ENCODE measurements around the gene IFNAR2.
"Not testable (repeated sequence)": the region's sequence is repeated elsewhere in the genome, so short reads cannot be mapped to it uniquely, and the experiment has no call there.

Gene IFNAR2

DNA sequence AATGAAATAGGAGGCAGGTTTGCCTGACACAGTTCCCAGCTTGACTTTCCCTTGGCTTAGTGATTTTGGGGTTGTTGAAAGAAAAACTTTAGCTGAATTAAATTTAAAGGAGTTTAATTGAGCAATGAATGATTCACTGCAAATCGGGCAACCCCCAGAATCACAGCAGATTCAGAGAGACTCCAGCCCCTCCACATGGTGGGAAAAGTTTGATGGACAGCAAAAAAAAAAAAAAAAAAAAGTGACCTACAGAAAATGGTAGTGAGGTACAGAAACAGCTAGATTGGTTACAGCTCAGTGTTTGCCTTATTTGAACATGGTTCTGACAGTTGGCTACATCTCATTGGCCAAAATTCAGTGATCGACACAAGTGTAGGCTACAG lies 12.6 kb upstream of the IFNAR2 start:
- DNase-seq (ENCODE audit: low read depth) = no peak

DNA sequence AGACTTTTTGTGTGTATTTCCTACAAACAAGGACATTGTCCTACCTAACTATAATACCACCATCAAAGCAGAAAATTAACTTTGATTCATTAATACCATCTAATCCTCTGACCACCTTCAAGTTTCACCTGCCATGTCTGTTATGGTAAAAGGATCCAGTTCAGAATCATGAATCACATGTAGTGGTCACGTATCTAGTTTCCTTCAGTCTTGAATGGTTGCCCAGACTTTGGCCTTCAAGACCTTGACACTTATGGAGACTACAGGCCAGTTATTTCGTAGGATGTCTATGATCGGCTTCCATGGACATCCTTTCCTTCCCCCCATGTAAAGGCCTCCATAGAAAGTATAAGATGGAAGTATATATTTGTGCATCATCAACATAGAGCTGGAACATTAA lies 10.4 kb upstream of the IFNAR2 start:
- DNase-seq (ENCODE audit: low read depth) = no peak

DNA sequence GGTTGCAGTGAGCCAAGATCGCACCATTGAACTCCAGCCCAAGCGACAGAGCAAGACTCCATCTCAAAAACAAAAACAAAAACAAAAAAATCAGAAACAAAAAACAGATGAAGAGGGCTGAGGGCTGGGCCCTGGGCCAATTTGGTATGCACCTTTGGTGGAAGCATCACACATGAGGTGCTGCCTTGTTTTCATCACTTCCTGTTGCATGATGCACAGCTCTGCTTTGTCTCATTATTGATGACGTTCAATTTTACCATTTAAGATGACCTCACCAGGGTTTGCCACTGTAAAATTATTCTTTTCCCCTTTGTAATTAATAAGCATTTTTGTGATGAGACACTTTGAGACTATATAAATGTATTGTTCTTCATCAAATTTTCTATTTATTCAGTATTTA lies 9.8 kb upstream of the IFNAR2 start:
- no peak for DNase-seq (ENCODE audit: low read depth)

DNA sequence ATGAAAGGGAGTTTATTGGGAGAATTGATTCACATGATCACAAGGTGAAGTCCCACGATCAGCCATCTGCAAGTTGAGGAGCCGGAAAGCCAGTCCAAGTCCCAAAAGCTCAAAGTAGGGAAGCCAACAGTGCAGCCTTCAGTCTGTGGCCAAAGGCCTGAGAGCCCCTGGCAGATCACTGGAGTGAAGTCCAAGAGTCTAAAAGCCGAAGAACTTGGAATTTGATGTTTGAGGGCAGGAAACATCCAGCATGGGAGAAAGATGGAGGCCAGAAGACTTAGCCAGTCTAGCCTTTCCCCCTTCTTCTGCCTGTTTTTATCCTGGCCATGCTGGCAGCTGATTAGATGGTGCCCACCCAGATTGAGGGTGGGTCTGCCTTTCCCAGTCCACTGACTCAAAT lies 4.4 kb upstream of the IFNAR2 start:
- not testable (repeated sequence) for DNase-seq (ENCODE audit: low read depth)

DNA sequence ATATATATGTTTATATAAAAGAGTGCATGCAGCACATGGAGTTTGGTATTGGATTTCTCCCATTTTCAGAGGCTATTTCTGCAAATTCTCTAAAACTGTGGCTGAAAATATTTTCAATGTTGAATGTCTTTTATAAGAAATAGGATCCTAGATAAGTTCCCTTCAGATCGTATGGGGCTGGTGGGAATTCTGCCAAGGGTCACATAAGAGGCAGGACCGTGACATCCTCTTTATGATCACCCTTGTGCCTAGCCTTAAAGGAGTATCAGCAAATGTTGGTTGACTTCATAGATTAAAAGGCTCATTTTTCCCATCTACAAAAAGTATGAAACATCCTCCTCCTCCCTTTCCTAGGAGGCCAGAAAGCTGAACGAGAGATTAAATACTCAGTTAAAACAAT lies 1.3 kb upstream of the IFNAR2 start:
- DNase-seq (ENCODE audit: low read depth) = no peak

DNA sequence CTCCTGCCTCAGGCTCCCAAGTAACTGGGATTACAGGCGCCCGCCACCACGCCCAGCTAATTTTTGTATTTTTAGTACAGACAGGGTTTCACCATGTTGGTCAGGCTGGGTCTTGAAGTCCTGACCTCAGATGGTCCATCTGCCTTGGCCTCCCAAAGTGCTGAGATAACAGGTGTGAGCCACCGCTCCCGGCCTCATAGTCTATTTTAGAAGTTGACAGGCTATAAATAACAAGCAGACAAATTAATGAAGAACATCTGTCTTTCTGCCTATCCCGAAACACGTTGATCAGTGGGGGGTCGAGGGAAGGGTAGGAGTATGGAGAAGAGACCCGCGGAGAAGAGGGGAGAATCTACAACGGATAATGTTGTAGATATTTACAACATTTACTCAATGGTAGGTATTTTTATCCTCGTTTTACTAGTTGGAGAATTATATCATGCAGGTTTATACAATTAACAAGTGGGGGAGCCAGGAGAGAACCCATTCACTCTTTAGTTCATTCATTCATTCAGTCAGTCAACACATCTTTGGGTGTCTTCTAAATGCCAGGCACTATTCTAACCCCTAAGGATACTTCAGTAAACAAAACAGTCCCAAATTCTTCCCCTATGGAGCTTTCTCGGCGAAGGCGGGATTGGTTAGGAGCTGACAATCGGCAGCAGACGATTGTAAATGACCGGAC lies 497 bp upstream of the IFNAR2 start:
- DNase-seq (ENCODE audit: low read depth) = peak; percentile 10

DNA sequence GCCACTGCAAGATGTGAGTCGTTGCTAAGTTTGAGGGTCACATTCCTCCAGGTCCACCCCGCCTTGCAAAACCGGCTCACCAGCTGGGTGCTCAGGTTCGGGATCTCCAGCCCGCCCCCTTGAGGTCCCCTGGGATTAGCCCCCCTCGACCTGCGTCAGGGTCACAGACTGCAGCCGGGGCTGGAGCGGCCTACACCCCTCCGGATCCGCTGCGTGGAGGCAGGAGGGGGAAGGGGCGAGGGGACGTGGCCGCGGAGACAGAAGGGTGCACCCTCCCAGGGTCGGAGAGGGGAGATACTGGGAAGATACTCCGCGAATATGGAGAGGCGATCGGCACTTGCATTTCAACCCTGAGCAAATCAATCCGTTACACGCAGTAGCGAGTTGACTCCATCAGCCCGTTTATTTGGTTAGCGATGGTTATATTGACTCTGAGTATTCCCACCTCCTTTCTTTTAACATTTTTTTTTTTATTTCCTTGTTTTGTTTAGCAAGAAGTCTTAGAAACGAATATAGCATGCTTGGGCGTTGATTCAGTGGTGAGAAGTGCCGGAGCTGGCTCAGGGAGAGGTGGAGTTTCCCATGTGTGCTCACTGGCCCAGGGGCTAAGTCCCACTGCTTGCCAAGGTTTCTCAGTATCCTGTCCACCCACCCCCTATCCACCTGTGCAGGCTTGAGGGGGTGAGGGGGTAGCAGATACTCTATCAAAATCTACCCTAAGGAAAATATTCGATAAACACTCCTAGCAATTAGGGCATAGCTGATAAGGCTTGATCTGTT lies 997 bp downstream of the IFNAR2 start:
- peak; percentile 31 for DNase-seq (ENCODE audit: low read depth)

DNA sequence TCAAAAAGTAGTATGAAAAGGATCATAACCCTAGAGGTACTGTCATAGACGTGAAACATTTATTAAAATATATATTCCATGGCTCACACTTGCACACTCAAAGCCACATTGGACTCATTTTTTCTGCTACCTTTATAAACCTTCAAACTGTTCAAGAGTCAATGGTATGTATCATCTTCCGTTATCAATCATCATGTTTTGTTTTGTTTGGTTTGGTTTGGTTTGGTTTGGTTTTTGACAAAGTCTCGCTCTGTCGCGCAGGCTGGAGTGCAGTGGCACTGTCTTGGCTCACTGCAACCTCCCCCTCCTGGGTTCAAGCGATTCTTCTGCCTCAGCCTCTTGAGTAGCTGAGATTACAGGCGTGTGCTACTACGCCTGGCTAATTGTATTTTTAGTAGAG lies 1.8 kb downstream of the IFNAR2 start:
- no peak for DNase-seq (ENCODE audit: low read depth)

DNA sequence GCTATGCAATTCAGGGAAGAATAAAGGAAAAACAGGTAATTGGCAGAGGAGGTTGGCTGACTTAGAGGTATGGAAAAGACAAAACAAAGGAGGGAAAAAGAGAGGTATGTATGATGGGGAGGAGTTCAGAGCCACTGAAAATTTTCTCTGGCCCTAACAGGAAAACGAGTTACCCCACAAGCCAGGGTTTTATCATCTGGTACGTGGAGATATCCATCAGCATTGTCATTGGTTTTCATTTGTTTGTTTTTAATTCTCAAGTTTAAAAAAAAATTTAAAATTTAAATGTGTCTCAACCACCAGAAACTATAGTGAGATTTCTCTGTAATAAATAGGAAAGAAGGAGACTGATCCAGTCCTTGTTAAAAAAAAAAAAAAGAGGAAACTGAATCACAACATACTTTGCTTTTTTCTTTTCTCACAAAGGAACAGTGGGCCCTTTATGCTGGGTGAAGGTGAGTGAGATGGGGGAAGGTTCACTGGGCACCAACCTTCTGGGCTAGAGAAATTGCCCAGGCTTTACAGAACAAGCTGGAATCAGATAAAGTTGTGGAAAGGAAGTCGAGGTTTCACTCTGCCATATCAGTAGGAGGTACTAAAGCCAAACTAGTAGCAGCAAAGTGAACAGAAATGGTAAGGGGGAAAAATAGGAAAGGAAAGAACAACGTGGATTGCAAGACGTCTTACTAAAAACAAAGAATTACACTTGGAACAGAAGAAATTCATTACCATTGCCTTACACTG lies 2.7 kb downstream of the IFNAR2 start:
- no peak for DNase-seq (ENCODE audit: low read depth)

DNA sequence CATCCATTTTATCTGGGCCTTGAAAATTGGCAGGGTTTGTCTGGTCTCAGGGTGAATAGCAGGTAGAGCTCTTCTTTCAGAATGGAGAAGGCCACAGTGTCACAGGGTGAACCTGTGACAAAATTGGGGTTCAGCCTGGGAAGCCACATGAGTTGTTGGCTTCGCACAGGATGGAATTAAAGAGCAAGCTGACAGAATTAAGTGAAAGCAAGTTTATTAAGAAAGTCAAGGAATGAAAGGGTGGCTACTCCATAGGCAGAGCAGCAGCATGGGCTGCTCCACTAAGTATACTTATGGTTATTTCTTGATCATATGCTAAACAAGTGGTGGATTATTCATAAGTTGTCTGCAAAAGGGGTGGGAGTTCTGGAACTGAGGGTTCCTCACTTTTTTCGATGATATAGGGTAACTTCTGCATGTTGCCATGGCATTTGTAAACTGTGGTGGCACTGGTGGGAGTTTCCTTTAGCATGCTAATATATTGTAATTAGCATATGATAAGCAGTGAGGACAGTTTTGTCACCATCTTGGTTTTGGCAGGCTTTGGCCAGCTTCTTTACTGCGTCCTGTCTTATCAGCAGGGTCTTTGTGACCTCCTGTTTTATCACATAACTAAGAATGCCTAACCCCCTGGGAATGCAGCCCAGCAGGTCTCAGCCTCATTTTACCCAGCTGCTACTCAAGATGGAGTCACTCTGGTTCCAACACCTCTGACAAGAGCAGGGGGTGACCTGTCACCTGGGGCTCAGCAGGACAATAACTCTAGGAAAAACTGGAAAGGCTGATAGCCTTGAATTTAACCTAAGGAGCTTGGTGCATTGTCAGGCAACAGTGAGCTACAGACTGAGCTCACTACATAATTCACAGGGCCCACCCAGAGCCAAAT lies 5.1 kb downstream of the IFNAR2 start:
- no peak for DNase-seq (ENCODE audit: low read depth)

DNA sequence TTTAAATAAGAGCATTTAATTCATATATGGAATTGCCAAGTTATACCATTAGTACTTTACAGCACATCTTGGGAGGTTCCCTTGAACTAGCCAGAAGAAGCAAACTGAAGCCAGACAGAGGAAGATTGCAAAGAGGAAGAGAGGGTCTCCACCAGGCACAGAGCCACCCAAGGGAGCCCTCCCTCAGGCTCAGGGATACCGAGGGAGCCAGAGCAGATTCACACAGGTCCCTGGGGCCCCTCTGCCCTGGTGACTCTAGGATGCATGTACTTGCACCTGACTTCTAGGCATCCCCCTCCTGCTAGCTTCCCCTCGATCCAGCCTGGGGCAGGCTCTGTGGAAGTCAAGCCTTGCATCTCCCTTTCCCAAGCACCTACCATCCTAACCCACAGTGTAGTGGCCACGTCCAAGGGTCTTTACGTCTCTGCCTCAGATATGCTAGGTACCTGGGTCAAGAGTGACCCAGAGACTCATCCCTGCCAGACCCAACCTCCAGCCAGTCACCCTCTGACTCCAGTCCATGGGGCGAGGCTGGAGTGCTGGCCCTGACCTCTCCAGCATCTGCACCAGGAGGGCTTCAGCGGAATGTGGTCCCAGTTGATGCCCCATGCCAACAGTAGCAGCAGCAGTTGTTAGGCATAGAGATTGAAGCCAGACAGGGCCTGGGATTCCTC lies 6.4 kb downstream of the IFNAR2 start:
- no peak for DNase-seq (ENCODE audit: low read depth)

DNA sequence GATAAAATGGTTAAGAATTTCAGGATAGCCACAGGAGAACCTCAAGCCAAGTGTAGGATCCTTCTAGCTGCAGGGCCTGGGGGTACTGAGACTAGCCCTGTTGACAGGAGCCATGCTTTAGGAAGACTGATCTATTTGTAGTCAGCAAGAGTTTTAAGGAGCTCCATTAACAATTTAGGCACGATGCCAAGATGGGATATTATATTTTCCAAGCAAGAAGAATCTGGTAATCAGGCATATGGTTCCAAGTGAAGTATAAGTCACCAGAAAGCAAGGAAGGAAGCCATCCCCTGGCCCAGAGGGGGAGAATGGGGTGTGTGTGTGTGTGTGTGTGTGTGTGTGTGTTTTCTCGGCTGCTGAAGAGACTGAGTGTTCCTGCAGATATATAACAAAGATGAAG lies 7.0 kb downstream of the IFNAR2 start:
- no peak for DNase-seq (ENCODE audit: low read depth)

DNA sequence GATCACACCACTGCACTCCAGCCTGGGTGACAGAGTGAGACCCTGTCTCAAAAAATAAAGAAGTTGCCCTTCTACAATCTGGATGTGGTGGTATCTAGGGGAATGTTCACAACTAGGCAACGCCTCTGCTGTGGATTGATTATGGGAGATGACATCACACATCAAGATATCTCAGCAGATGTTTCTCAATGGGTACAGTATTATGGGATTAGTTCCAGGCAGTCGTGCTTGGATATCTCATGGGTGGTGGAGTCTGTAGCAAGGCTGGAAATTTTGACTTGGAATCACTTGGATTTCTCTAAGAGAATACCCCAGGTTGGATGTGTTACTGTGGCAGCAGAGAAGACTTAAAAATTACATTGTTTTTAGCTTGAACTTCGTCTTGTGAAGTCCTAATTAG lies 7.7 kb downstream of the IFNAR2 start:
- DNase-seq (ENCODE audit: low read depth) = no peak

DNA sequence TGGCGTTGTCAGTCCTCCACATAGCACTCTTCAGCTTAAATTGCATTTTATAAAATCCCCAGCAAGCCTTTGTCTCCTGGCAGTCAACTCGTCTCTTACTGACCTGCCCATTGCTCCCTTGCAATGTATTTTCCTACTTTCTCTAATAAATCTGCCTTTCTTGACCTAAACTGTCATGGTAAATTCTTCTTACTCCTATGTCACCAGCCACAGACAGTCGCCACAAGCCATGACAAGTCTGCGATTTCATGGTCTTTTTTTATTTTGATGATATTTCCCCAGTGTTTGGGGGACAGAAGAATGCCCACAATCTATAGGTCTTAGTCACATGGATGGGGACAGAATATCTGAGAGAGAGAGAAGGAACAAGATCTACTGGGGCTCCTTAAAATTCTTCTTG lies 8.4 kb downstream of the IFNAR2 start:
- DNase-seq (ENCODE audit: low read depth) = no peak

DNA sequence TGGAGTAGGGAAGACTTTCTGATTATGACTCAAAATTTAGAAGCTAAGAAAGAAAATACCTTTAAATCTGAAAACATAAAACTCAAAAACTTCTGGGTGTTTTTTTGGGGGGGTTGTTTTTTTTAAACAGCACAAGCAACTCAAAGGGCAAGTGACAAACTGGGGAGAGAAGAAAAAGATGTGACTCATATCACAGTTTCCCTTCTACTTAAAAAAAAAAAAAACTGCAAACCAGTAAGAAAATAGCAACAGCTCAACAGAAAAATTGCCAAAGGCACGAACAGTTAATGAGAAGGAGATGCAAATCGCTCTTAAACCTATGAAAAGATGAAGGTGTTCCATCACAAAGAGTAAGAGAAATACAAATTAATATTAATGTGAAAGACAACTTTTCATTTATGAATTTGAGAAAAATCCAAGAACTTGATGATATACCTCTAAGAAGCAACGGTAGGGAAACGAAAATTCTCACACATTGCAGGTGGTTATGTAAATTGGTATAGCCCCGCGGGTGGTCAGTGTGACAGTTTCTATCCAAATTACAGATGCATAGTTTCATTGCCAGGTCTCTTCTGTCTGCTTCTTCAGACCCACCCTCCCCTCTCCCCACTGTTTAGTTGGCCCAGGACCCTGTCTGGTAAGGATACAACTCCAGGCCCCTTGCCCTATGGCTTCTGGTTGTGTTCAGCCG lies 9.0 kb downstream of the IFNAR2 start:
- no peak for DNase-seq (ENCODE audit: low read depth)

DNA sequence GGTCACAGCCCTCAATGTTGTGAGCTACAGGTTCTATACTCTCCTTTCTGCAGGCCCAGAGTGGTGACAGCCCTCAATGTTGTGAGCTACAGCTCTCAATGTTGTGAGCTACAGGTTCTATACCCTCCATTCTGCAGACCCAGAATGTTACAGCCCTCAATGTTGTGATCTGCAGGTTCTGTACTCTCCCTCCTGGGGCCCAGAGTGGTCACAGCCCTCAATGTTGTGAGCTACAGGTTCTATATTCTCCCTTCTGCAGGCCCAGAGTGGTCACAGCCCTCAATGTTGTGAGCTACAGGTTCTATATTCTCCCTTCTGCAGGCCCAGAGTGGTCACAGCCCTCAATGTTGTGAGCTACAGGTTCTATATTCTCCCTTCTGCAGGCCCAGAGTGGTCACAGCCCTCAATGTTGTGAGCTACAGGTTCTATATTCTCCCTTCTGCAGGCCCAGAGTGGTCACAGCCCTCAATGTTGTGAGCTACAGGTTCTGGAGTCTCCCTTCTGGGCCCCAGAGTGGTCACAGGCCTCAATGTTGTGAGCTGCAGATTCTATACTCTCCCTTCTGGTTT lies 9.9 kb downstream of the IFNAR2 start:
- not testable (repeated sequence) for DNase-seq (ENCODE audit: low read depth)

DNA sequence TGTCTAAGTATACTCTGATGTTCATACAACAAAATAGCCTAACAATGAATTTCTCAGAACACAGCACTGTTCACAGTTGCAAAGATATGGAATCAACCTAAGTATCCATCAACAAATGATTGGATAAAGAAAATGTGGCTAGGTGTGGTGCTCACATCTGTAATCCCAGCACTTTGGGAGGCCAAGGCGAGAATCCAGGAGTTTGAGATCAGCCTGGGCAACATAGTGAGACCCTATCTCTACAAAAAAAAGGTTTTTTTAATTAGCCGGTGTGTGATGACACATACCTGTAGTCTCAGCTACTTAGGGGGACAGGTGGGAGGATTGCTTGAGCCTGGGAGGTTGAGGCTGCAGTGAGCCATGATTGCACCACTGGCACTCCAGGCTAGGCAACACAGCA lies 10.7 kb downstream of the IFNAR2 start:
- DNase-seq (ENCODE audit: low read depth) = no peak

DNA sequence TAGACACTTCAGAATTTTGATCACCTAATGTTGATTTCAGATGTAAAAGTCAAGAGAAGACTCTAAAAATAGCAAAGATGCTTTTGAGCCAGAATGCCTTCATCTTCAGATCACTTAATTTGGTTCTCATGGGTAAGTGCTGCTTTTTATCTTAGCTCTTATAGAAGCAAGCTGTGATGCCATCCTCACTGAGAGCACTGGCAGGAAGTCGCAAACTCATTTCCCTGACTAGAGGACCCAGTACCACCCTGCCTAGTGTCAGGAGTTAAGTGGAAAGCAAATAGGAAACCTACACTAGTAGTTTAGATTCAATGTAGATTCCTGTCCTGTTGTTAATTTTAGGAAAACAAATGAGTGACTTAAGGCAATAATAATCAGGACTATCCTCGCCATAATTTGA lies 12.1 kb downstream of the IFNAR2 start:
- no peak for DNase-seq (ENCODE audit: low read depth)

DNA sequence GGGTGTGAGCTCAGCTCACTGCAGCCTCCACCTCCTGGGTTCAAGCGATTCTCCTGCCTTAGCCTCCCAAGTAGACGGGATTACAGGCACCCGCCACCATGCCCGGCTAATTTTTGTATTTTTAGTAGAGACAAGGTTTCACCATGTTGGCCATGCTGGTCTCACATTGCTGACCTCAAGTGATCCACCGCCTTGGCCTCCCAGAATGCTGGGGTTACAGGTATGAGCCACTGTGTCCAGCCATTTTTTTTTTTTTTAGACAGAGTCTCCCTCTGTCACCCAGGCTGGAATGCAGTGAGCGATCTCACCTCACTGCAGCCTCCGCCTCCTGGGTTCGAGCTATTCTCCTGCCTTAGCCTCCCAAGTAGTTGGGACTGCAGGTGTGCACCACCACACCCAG lies 13.1 kb downstream of the IFNAR2 start:
- not testable (repeated sequence) for DNase-seq (ENCODE audit: low read depth)

DNA sequence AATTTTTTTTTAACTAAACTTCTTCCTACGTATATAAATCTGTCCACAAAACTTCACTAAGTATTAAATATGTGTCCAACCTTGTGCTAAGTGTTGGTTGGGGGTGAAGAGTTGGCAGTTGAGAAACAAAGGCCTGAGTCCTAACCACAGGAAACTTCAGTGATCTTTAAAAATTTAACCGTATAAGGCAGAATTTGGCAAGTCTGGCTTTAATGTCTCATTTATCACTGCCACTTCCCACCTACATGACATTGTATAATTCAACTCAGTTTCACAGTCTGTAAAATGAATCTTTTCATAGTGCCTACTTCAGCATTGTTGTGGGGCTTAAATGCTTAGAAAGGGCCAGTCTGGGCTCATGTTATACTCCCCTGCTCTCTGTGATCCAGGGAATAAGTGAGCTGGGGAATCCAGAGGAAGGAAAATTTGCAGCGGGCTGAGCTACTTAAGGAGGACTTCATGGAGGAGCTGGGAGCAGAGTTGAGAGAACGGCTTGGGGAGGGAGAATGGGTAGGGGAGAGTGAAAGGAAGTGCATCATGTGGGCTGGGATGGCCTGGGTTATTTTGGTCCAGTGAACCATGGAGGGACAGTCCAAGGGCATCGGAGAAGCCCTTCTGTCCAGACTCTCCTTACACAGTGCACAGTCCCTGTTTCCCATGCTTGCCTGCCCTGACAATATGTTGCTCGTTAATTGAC lies 14.5 kb downstream of the IFNAR2 start:
- DNase-seq (ENCODE audit: low read depth) = no peak
